Stimulated activated CD8-positive, alpha-beta memory T cell treated with anti-CD3 and anti-CD28 coated beads, Interleukin-15, amount 100 ng/mL, for 4 hours (primary cell): ENCODE results near the gene SLC15A3.

Source experiments
- DNase-seq, 2 donors: peaks; one replicate each; pipeline ENCODE4 v3.0.0-alpha.2; 2020; ENCODE audit warnings: low read depth in 2 of 2

SLC15A3 gene

GRCh38 chr11:60946601-60947264, 5.2 kb downstream of the SLC15A3 start:
- no peak for DNase-seq

- DNase-seq = no peak
These were observed 6.7 kb downstream of the SLC15A3 start for GRCh38 chr11:60945295-60945667.

GRCh38 chr11:60944490-60945294, 7.3 kb downstream of the SLC15A3 start:
- no peak for DNase-seq

GRCh38 chr11:60942970-60943565, 8.9 kb downstream of the SLC15A3 start:
- no peak for DNase-seq

- no peak for DNase-seq
These were observed 9.8 kb downstream of the SLC15A3 start for GRCh38 chr11:60942219-60942618.

GRCh38 chr11:60941371-60942119, 10.4 kb downstream of the SLC15A3 start:
- no peak for DNase-seq

- DNase-seq = no peak
These were observed 12.1 kb downstream of the SLC15A3 start for GRCh38 chr11:60939855-60940254.

GRCh38 chr11:60939301-60939700, 12.7 kb downstream of the SLC15A3 start:
- DNase-seq = no peak

GRCh38 chr11:60938500-60938899, 13.5 kb downstream of the SLC15A3 start:
- no peak for DNase-seq

- no peak for DNase-seq
These were observed 14.2 kb downstream of the SLC15A3 start for GRCh38 chr11:60937811-60938210.

- no peak for DNase-seq
These were observed 14.8 kb downstream of the SLC15A3 start for GRCh38 chr11:60937144-60937527.

- no peak for DNase-seq
These were observed 15.4 kb downstream of the SLC15A3 start for GRCh38 chr11:60936467-60937143.

- no peak for DNase-seq
These were observed 16.1 kb downstream of the SLC15A3 start for GRCh38 chr11:60935676-60936442.

- DNase-seq = no peak
These were observed 17.0 kb downstream of the SLC15A3 start for GRCh38 chr11:60934790-60935605.

- no peak for DNase-seq
These were observed 17.7 kb downstream of the SLC15A3 start for GRCh38 chr11:60934124-60934789.

- DNase-seq = no peak
These were observed 18.4 kb downstream of the SLC15A3 start for GRCh38 chr11:60933416-60934123.

- DNase-seq = no peak
These were observed 19.2 kb downstream of the SLC15A3 start for GRCh38 chr11:60932605-60933356.

- no peak for DNase-seq
These were observed 20.1 kb downstream of the SLC15A3 start for GRCh38 chr11:60931917-60932316.
